K562 (cell line): ENCODE data around the gene PDE6G. TPM values are rescaled to one million over a fixed set of nuclear protein-coding genes. Genes with fewer than 3 reads are reported as not detected.

ENCODE experiments used
- ATAC-seq: fragments of 200-7000 bp; cut with Tn5 transposase; 3 replicates; pipeline ENCODE4 v1.9.1; 2020; ENCODE audit warnings: moderate library complexity
- BruUV-seq: library from RNA; stranded (reverse); fragments of 400-500 nt; replicated peaks from 2 replicates; lab custom pipeline; 2021; lab: Mats Ljungman, UMichigan
- CTCF ChIA-PET: fragments of 300-600 bp; formaldehyde crosslinking; extraction: SDS; loops from one replicate; lab custom pipeline; 2021; ENCODE audit warnings: low intra/inter-chr PET ratio; lab: Yijun Ruan, JAX
- POLR2A ChIA-PET: fragments of 300-600, 350-650 bp; sonication (Branson Sonifier 250); formaldehyde crosslinking; extraction: SDS; loops from one replicate; lab custom pipeline; 2021; ENCODE audit warnings: antibody characterized with exemption, inconsistent platforms; lab: Yijun Ruan, JAX
- DNase-seq, 4 experiments: peaks; one replicate each; pipeline versions ENCODE4 v3.0.0 to v3.0.0-alpha.2; 2011 to 2018; ENCODE audit warnings: low spot score in 3 of 4, mixed read lengths in 3 of 4; ENCODE audit errors: extremely low read depth in 1 of 4
- FAIRE-seq: peaks from 2 replicates; lab custom pipeline; 2011; peaks lifted over from hg19 to GRCh38; lab: Jason Lieb, UNC
- H2AFZ ChIP-seq: 2 replicates; pipeline ENCODE4 v1.6.0; 2011; ENCODE audit warnings: low read depth, low read length, control low read depth, inconsistent platforms
- H3K27ac ChIP-seq: fragments of 200-600 bp; 3 replicates; pipeline ENCODE4 v1.8.0; 2011; ENCODE audit warnings: low read depth, mild to moderate bottlenecking, control low read depth, inconsistent platforms, low read length, moderate library complexity, mixed read lengths; ENCODE audit errors: extremely low read depth
- H3K27me3 ChIP-seq, 2 experiments: fragments of 300-600 bp in 1 of 2; 2 replicates in 1 of 2; 3 replicates in 1 of 2; pipeline versions ENCODE4 v1.6.0 to v1.8.0; 2011; ENCODE audit warnings: inconsistent platforms in 2 of 2, low read length in 2 of 2, mild to moderate bottlenecking in 1 of 2, mixed read lengths in 1 of 2, moderate library complexity in 1 of 2; ENCODE audit not compliant: control insufficient read depth in 2 of 2, insufficient read depth in 2 of 2
- H3K36me3 ChIP-seq: fragments of 300-600 bp; 3 replicates; pipeline ENCODE4 v1.8.0; 2011; ENCODE audit warnings: mild to moderate bottlenecking, low read length, inconsistent platforms; ENCODE audit not compliant: control insufficient read depth, insufficient read depth
- H3K4me1 ChIP-seq, 2 experiments: fragments of 200-600 bp in 1 of 2; replicated peaks in 1 of 2; 2 replicates in 1 of 2; 3 replicates in 1 of 2; pipeline versions ENCODE4 v1.5.1 to v1.8.0; 2011; ENCODE audit warnings: inconsistent platforms in 2 of 2, low read length in 2 of 2, mild to moderate bottlenecking in 1 of 2, mixed read lengths in 1 of 2, moderate library complexity in 1 of 2; ENCODE audit not compliant: control insufficient read depth in 2 of 2, insufficient read depth in 2 of 2
- H3K4me2 ChIP-seq: 2 replicates; pipeline ENCODE4 v1.6.1; 2011; ENCODE audit warnings: low read length, control low read depth, inconsistent platforms, mixed read lengths; ENCODE audit not compliant: insufficient read depth
- H3K4me3 ChIP-seq: fragments of 200-600 bp; sonication (generic), shearing (Covaris generic); 2 replicates; pipeline ENCODE4 v1.5.1; 2016; ENCODE audit warnings: control low read depth, inconsistent platforms
- H3K79me2 ChIP-seq: fragments of 200-600 bp; 3 replicates; pipeline ENCODE4 v1.8.0; 2011; ENCODE audit warnings: low read length, inconsistent platforms; ENCODE audit not compliant: control insufficient read depth, insufficient read depth
- H3K9ac ChIP-seq, 2 experiments: 2 replicates each; pipeline versions ENCODE4 v1.6.0 to v1.6.1; 2011; ENCODE audit warnings: low read depth in 2 of 2, low read length in 2 of 2, control low read depth in 1 of 2, inconsistent platforms in 1 of 2, mild to moderate bottlenecking in 1 of 2, mixed read lengths in 1 of 2; ENCODE audit not compliant: insufficient read depth in 1 of 2
- H3K9me1 ChIP-seq: one replicate; pipeline ENCODE4 v1.6.0; 2011; ENCODE audit warnings: inconsistent platforms, mild to moderate bottlenecking, low read length, moderate library complexity; ENCODE audit not compliant: control insufficient read depth, insufficient read depth
- H3K9me3 ChIP-seq: replicated peaks from 2 replicates; pipeline ENCODE4 v1.5.1; 2011; ENCODE audit warnings: low read depth, low read length, inconsistent platforms; ENCODE audit not compliant: control insufficient read depth, insufficient read depth
- H4K20me1 ChIP-seq: replicated peaks from 2 replicates; pipeline ENCODE4 v1.6.1; 2011; ENCODE audit warnings: low read length, inconsistent platforms, mixed read lengths; ENCODE audit not compliant: control insufficient read depth, insufficient read depth
- ELF2 ChIP-seq: fragments of 250-450 bp; sonication (Bioruptor Pico); IDR thresholded peaks from 2 replicates; pipeline ENCODE4 v1.5.0; 2021; ENCODE audit warnings: mild to moderate bottlenecking
- HNRNPL ChIP-seq: fragments of 200-400 bp; formaldehyde crosslinking; IDR thresholded peaks from 2 replicates; pipeline ENCODE4 v1.6.1; 2017; ENCODE audit warnings: low read depth, mild to moderate bottlenecking, low read length
- NFE2 ChIP-seq: IDR thresholded peaks from 2 replicates; pipeline ENCODE4 v1.6.1; 2014; ENCODE audit warnings: antibody characterized with exemption, low read depth
- POLR2G ChIP-seq: fragments of 200-400 bp; formaldehyde crosslinking; IDR thresholded peaks from 2 replicates; pipeline ENCODE4 v1.6.1; 2017; ENCODE audit warnings: low read depth, mild to moderate bottlenecking, antibody characterized with exemption, low read length, moderate library complexity
- RBFOX2 ChIP-seq: fragments of 200-400 bp; formaldehyde crosslinking; IDR thresholded peaks from 2 replicates; pipeline ENCODE4 v1.6.1; 2017; ENCODE audit warnings: low read depth, mild to moderate bottlenecking, low read length, moderate library complexity
- XRCC3 ChIP-seq: fragments of 450-650 bp; IDR thresholded peaks from 2 replicates; pipeline ENCODE4 v1.6.1; 2017; ENCODE audit warnings: mild to moderate bottlenecking, moderate library complexity
- WGBS: fragments of 100-300 bp; shearing (Covaris generic); methylation state at CpG from one replicate; pipeline ENCODE4 v1.1.6; 2016; ENCODE audit warnings: low coverage, mixed read lengths; ENCODE audit not compliant: insufficient coverage; ENCODE audit errors: missing lambda C conversion rate; 5-methylcytosine and 5-hydroxymethylcytosine counted together
- in situ Hi-C: fragments of 300-500 bp; cut with MboI; formaldehyde crosslinking; loops from 4 replicates; pipeline ENCODE4 v1.15.0; 2018; ENCODE audit warnings: inconsistent platforms, mixed read lengths
- intact Hi-C: fragments of 100-400 bp; cut with micrococcal nuclease; formaldehyde crosslinking; loops from 2 replicates; pipeline ENCODE4 v1.14.2; 2022
- polyA plus RNA-seq, 8 experiments: library from polyadenylated mRNA; depleted of rRNA in 4 of 8; stranded (reverse) in 5 of 8; unstranded in 3 of 8; fragments of >200 nt; fragmentation: Nextera tagmentation in 2 of 8; fragmentation: Illumina TruSeq in 1 of 8; extraction: Ambion mirVana in 2 of 8; extraction: Trizol in 1 of 8; gene quantifications; 2 replicates each; pipeline versions ENCODE4 v1.2.1 to v1.2.3, GENCODE V29; 2011 to 2014; ENCODE audit warnings: inconsistent platforms in 1 of 8, missing spikeins in 1 of 8
- total RNA-seq, 7 experiments: library from RNA; depleted of rRNA in 6 of 7; stranded (reverse); fragments of >200 nt in 6 of 7; fragmentation: Illumina TruSeq in 2 of 7; extraction: Trizol in 2 of 7; gene quantifications; 2 replicates each; pipeline versions ENCODE4 v1.2.1 to v1.2.3, GENCODE V29; 2011 to 2021; ENCODE audit warnings: low replicate concordance in 1 of 7
- TF ChIP-seq, protein P1 (sequence below): fragments of 200-600 bp; sonication (generic); IDR thresholded peaks from one replicate; pipeline ENCODE4 v1.6.1; 2012; ENCODE audit warnings: mild to moderate bottlenecking, low read depth, low read length, inconsistent platforms

PDE6G gene
- total and polyA plus RNA-seq, 9 of the 15 experiments (the other 6 are each of a cell fraction or from before 2014, with no cell fraction given) = 0.14 to 0.59 TPM; not detected in 7

DNA sequence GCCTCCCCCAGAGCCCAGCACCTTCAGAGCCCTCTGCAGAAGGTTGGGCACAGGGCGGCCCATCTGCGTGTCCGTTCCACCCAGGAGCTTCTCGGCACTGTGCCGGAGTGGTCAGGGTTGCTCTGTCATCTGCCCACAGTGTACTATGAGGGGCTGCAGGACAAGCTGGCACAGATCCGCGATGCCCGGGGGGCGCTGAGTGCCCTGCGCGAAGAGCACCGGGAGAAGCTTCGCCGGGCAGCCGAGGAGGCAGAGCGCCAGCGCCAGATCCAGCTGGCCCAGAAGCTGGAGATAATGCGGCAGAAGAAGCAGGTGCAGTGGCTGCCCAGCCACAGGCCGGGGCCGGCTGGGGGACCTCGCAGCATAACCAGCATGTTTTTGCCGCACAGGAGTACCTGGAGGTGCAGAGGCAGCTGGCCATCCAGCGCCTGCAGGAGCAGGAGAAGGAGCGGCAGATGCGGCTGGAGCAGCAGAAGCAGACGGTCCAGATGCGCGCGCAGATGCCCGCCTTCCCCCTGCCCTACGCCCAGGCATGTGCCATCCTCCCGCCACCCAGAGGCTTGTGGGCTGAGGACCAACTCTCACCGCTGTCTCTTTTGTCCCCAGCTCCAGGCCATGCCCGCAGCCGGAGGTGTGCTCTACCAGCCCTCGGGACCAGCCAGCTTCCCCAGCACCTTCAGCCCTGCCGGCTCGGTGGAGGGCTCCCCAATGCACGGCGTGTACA lies 40.0 kb upstream of the PDE6G start:
- H4K20me1 ChIP-seq = peaks cover 8% of the 10 kb centered on the region
- POLR2A ChIA-PET = interaction anchor here (0.7 to 2.4 kb wide), 3 partner anchors 12 to 255 kb away, joined by 3 to 24 read pairs (median 3); partner anchors contain the start of genes ARL16 and HGS
- CTCF ChIA-PET = no interaction called here
- H3K27me3 ChIP-seq = no peaks in the 10 kb centered on the region
- no peak overlapping the region for H2AFZ ChIP-seq
- peaks cover 12% of the 10 kb centered on the region for H3K79me2 ChIP-seq
- H3K4me1 ChIP-seq = peaks cover 6 to 52% of the 10 kb centered on the region in 2 experiments; a peak in 4 of 5 replicates
- TF ChIP-seq HNRNPL = peak; percentile 78; the same call in 1 of the 2 replicates
- TF ChIP-seq NFE2 = no peak
- TF ChIP-seq XRCC3 = no peak
- TF ChIP-seq POLR2G = peak; percentile 70
- TF ChIP-seq RBFOX2 = peak; percentile 57
- TF ChIP-seq ELF2 (CRISPR knock-in tag) = no peak
- TF ChIP-seq, protein P1, sequence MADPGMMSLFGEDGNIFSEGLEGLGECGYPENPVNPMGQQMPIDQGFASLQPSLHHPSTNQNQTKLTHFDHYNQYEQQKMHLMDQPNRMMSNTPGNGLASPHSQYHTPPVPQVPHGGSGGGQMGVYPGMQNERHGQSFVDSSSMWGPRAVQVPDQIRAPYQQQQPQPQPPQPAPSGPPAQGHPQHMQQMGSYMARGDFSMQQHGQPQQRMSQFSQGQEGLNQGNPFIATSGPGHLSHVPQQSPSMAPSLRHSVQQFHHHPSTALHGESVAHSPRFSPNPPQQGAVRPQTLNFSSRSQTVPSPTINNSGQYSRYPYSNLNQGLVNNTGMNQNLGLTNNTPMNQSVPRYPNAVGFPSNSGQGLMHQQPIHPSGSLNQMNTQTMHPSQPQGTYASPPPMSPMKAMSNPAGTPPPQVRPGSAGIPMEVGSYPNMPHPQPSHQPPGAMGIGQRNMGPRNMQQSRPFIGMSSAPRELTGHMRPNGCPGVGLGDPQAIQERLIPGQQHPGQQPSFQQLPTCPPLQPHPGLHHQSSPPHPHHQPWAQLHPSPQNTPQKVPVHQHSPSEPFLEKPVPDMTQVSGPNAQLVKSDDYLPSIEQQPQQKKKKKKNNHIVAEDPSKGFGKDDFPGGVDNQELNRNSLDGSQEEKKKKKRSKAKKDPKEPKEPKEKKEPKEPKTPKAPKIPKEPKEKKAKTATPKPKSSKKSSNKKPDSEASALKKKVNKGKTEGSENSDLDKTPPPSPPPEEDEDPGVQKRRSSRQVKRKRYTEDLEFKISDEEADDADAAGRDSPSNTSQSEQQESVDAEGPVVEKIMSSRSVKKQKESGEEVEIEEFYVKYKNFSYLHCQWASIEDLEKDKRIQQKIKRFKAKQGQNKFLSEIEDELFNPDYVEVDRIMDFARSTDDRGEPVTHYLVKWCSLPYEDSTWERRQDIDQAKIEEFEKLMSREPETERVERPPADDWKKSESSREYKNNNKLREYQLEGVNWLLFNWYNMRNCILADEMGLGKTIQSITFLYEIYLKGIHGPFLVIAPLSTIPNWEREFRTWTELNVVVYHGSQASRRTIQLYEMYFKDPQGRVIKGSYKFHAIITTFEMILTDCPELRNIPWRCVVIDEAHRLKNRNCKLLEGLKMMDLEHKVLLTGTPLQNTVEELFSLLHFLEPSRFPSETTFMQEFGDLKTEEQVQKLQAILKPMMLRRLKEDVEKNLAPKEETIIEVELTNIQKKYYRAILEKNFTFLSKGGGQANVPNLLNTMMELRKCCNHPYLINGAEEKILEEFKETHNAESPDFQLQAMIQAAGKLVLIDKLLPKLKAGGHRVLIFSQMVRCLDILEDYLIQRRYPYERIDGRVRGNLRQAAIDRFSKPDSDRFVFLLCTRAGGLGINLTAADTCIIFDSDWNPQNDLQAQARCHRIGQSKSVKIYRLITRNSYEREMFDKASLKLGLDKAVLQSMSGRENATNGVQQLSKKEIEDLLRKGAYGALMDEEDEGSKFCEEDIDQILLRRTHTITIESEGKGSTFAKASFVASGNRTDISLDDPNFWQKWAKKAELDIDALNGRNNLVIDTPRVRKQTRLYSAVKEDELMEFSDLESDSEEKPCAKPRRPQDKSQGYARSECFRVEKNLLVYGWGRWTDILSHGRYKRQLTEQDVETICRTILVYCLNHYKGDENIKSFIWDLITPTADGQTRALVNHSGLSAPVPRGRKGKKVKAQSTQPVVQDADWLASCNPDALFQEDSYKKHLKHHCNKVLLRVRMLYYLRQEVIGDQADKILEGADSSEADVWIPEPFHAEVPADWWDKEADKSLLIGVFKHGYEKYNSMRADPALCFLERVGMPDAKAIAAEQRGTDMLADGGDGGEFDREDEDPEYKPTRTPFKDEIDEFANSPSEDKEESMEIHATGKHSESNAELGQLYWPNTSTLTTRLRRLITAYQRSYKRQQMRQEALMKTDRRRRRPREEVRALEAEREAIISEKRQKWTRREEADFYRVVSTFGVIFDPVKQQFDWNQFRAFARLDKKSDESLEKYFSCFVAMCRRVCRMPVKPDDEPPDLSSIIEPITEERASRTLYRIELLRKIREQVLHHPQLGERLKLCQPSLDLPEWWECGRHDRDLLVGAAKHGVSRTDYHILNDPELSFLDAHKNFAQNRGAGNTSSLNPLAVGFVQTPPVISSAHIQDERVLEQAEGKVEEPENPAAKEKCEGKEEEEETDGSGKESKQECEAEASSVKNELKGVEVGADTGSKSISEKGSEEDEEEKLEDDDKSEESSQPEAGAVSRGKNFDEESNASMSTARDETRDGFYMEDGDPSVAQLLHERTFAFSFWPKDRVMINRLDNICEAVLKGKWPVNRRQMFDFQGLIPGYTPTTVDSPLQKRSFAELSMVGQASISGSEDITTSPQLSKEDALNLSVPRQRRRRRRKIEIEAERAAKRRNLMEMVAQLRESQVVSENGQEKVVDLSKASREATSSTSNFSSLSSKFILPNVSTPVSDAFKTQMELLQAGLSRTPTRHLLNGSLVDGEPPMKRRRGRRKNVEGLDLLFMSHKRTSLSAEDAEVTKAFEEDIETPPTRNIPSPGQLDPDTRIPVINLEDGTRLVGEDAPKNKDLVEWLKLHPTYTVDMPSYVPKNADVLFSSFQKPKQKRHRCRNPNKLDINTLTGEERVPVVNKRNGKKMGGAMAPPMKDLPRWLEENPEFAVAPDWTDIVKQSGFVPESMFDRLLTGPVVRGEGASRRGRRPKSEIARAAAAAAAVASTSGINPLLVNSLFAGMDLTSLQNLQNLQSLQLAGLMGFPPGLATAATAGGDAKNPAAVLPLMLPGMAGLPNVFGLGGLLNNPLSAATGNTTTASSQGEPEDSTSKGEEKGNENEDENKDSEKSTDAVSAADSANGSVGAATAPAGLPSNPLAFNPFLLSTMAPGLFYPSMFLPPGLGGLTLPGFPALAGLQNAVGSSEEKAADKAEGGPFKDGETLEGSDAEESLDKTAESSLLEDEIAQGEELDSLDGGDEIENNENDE = no peak
- TF ChIP-seq, all 486 proteins: peak for 3
- no peak overlapping the region for H3K4me3 ChIP-seq
- no peak overlapping the region for H3K27ac ChIP-seq
- no peak for FAIRE-seq
- H3K9me3 ChIP-seq = no peaks in the 10 kb centered on the region
- 98% methylated on average over 31 of the region's 40 CpGs for WGBS
- DNase-seq = no peak
- intact Hi-C loops (no loop called here), in situ Hi-C loops (no loop called here)
- H3K9ac ChIP-seq = no peak overlapping the region
- H3K4me2 ChIP-seq = no peak overlapping the region
- ATAC-seq = no peak
- H3K36me3 ChIP-seq = peaks cover 96% of the 10 kb centered on the region
- H3K9me1 ChIP-seq = no peaks in the 10 kb centered on the region
- BruUV-seq = no TSS peak
